HG03175 (cell line): ENCODE results near the gene NCKAP5.
A peak's percentile ranks its signal among the peaks of the same experiment; 100 is the strongest.

Experiments used
- ATAC-seq: cut with Tn5 transposase; IDR thresholded peaks from one replicate; pipeline ENCODE4 v1.9.1; 2021; ENCODE audit warnings: mild to moderate bottlenecking, moderate library complexity; ENCODE audit not compliant: unreplicated experiment

NCKAP5 gene

GRCh38 chr2:133360190-133360589 is 208.1 kb downstream of the NCKAP5 start:
- peak; percentile 73 for ATAC-seq

GRCh38 chr2:133352719-133353118 is 215.5 kb downstream of the NCKAP5 start:
- no peak for ATAC-seq

GRCh38 chr2:133346654-133347053 is 221.6 kb downstream of the NCKAP5 start:
- no peak for ATAC-seq

GRCh38 chr2:133345638-133346037 is 222.6 kb downstream of the NCKAP5 start:
- ATAC-seq, result no peak

GRCh38 chr2:133344849-133345248 is 223.4 kb downstream of the NCKAP5 start:
- ATAC-seq, result no peak

GRCh38 chr2:133343018-133343352 is 225.3 kb downstream of the NCKAP5 start:
- no peak for ATAC-seq

- ATAC-seq, result no peak
These were observed 225.8 kb downstream of the NCKAP5 start for GRCh38 chr2:133342286-133343017.

GRCh38 chr2:133341575-133341974 is 226.7 kb downstream of the NCKAP5 start:
- ATAC-seq, result no peak

- no peak for ATAC-seq
These were observed 230.0 kb downstream of the NCKAP5 start for GRCh38 chr2:133338224-133338623.

GRCh38 chr2:133334923-133335322 is 233.3 kb downstream of the NCKAP5 start:
- no peak for ATAC-seq

- no peak for ATAC-seq
These were observed 235.1 kb downstream of the NCKAP5 start for GRCh38 chr2:133333181-133333580.

GRCh38 chr2:133331436-133331835 is 236.8 kb downstream of the NCKAP5 start:
- no peak for ATAC-seq

GRCh38 chr2:133326652-133327397 is 241.4 kb downstream of the NCKAP5 start:
- ATAC-seq, result no peak

- ATAC-seq, result no peak
These were observed 244.1 kb downstream of the NCKAP5 start for GRCh38 chr2:133324150-133324561.

- ATAC-seq, result no peak
These were observed 245.4 kb downstream of the NCKAP5 start for GRCh38 chr2:133322909-133323308.

GRCh38 chr2:133317178-133317577 is 251.1 kb downstream of the NCKAP5 start:
- no peak for ATAC-seq

GRCh38 chr2:133316557-133316956 is 251.7 kb downstream of the NCKAP5 start:
- ATAC-seq, result no peak

- ATAC-seq, result no peak
These were observed 253.0 kb downstream of the NCKAP5 start for GRCh38 chr2:133315280-133315679.

GRCh38 chr2:133314795-133315194 is 253.5 kb downstream of the NCKAP5 start:
- ATAC-seq, result no peak

- ATAC-seq, result no peak
These were observed 256.1 kb downstream of the NCKAP5 start for GRCh38 chr2:133312038-133312729.

GRCh38 chr2:133306236-133306635 is 262.0 kb downstream of the NCKAP5 start:
- no peak for ATAC-seq

GRCh38 chr2:133304344-133304743 is 263.9 kb downstream of the NCKAP5 start:
- no peak for ATAC-seq
